Upper lobe of right lung (tissue), 1 donor: ENCODE results near the gene VWA8. TPM values are rescaled to one million over a fixed set of nuclear protein-coding genes. Genes with fewer than 3 reads are reported as not detected.
A peak's percentile ranks its signal among the peaks of the same experiment; 100 is the strongest.
"Not testable (repeated sequence)": the region's sequence is repeated elsewhere in the genome, so short reads cannot be mapped to it uniquely, and the experiment has no call there.

Source experiments
- ATAC-seq: fragments of 200-7000 bp; cut with Tn5 transposase; one replicate; pipeline ENCODE4 v1.9.1; 2020; ENCODE audit warnings: mild to moderate bottlenecking, moderate library complexity
- DNase-seq: peaks from one replicate; pipeline ENCODE4 v3.0.0-alpha.2; 2020
- H3K27ac ChIP-seq: fragments of 200-600 bp; one replicate; pipeline ENCODE4 v1.8.0; 2022
- H3K27me3 ChIP-seq: fragments of 200-600 bp; one replicate; pipeline ENCODE4 v1.8.0; 2022; ENCODE audit warnings: mild to moderate bottlenecking
- H3K36me3 ChIP-seq: fragments of 200-600 bp; one replicate; pipeline ENCODE4 v1.8.0; 2022
- H3K4me1 ChIP-seq: fragments of 200-600 bp; one replicate; pipeline ENCODE4 v1.8.0; 2022
- H3K4me3 ChIP-seq: fragments of 200-600 bp; one replicate; pipeline ENCODE4 v1.8.0; 2022; ENCODE audit warnings: mild to moderate bottlenecking
- H3K9me3 ChIP-seq: fragments of 200-600 bp; one replicate; pipeline ENCODE4 v1.8.0; 2022
- CTCF ChIP-seq: fragments of 200-600 bp; IDR thresholded peaks from one replicate; pipeline ENCODE4 v1.8.0; 2022; ENCODE audit warnings: antibody characterized with exemption
- intact Hi-C: fragments of 100-400 bp; cut with DNase I; formaldehyde crosslinking; loops from one replicate; pipeline ENCODE4 v1.11.0; 2022
- total RNA-seq: library from RNA; stranded (reverse); fragmentation: NEBNext Ultra II Directional; extraction: Animal tissue kit (Norgen Biotek cat#: 25700); gene quantifications from one replicate; pipeline ENCODE4 v1.2.1, GENCODE V29; 2021
- donor health status: DM: no; HTN: yes; CAD: no; lungs with severe emphysema.

VWA8 gene
- total RNA-seq, 1 donor from 2014 or later = 20.6 TPM

GRCh38 chr13:41579881-41580280 lies 381.0 kb downstream of the VWA8 start:
- H3K27ac ChIP-seq = no peak overlapping the region
- no peaks in the 10 kb centered on the region for H3K27me3 ChIP-seq

GRCh38 chr13:41579168-41579567 lies 381.7 kb downstream of the VWA8 start:
- Histone ChIP-seq H3K27me3 (no peaks in the 10 kb centered on the region), H3K4me1 (peaks cover 5% of the 10 kb centered on the region), H3K27ac (no peak overlapping the region), H3K9me3 (no peaks in the 10 kb centered on the region), H3K36me3 (peaks cover 3% of the 10 kb centered on the region), H3K4me3 (no peak overlapping the region)
- DNase-seq = no peak
- intact Hi-C loops = no loop called here
- ATAC-seq = no peak
- no peak for TF ChIP-seq CTCF

More at GRCh38 chr13:41579881-41580280, 381.0 kb downstream of the VWA8 start:
- H3K36me3 ChIP-seq = peaks cover under 1% of the 10 kb centered on the region
- ATAC-seq (no peak), DNase-seq (no peak)
- peaks cover 5% of the 10 kb centered on the region for H3K4me1 ChIP-seq
- H3K9me3 ChIP-seq = no peaks in the 10 kb centered on the region
- intact Hi-C loops = no loop called here
- TF ChIP-seq CTCF = no peak
- no peak overlapping the region for H3K4me3 ChIP-seq

DNA sequence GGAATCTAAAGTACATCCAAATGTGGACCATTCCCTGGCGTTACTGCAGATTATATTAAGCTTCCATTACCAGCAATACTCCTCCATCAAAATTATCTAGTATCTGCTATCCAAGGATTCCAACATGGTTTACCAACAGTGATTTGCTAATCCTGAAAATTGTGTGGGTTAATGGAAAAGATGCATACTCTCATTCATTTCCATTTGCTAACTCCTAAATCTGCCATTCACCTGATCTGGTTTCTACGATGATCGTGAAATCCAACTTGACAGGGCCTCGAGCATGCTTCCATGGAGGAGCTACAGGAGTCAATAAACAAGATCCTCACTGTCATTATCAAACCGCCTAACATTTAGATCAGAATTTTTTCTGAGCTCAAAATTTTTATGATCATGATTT lies 382.5 kb downstream of the VWA8 start:
- ATAC-seq = no peak

GRCh38 chr13:41577436-41577835 lies 383.5 kb downstream of the VWA8 start:
- ATAC-seq (peak; percentile 95), DNase-seq (no peak)
- Histone ChIP-seq H3K4me3 (no peak overlapping the region), H3K36me3 (peaks cover 3% of the 10 kb centered on the region), H3K4me1 (peaks cover 5% of the 10 kb centered on the region), H3K9me3 (no peaks in the 10 kb centered on the region), H3K27me3 (no peaks in the 10 kb centered on the region), H3K27ac (peak overlapping the region; percentile 19)
- intact Hi-C loops = no loop called here
- TF ChIP-seq CTCF = no peak

More for the DNA sequence above, 382.5 kb downstream of the VWA8 start:
- Histone ChIP-seq H3K36me3 (peaks cover 3% of the 10 kb centered on the region), H3K4me3 (no peak overlapping the region), H3K9me3 (no peaks in the 10 kb centered on the region), H3K4me1 (peaks cover 5% of the 10 kb centered on the region), H3K27ac (no peak overlapping the region), H3K27me3 (no peaks in the 10 kb centered on the region)
- intact Hi-C loops = no loop called here
- no peak for TF ChIP-seq CTCF
- no peak for DNase-seq

- ATAC-seq, H3K36me3 ChIP-seq, H3K27ac ChIP-seq, H3K4me1 ChIP-seq, H3K4me3 ChIP-seq, H3K9me3 ChIP-seq, DNase-seq, H3K27me3 ChIP-seq, intact Hi-C loops: not testable (repeated sequence)
Measured at GRCh38 chr13:41573640-41574039, 387.3 kb downstream of the VWA8 start.

- H3K36me3 ChIP-seq, intact Hi-C loops, H3K27ac ChIP-seq, H3K27me3 ChIP-seq, DNase-seq, ATAC-seq, H3K9me3 ChIP-seq, H3K4me3 ChIP-seq, H3K4me1 ChIP-seq: not testable (repeated sequence)
Measured at GRCh38 chr13:41571817-41572340, 389.0 kb downstream of the VWA8 start.

DNA sequence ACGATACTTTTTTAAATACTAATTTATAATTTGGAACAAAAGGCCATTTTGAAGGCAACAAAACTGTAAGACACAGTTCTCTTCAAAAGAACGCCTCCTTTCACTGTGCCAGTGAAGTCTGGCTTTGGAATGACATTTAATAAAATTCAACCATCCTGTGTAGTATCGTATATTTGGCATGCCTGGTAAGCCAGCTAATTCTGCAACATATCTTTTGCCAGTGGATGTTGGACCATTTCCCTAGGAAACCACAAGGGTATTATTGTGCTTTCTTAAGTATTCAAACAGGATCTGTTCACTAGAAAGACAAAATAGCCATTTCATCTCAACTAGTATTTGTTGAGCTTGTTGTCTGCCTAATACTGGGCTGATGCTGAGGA lies 391.9 kb downstream of the VWA8 start:
- DNase-seq (no peak), ATAC-seq (no peak)

More for the DNA sequence above, 391.9 kb downstream of the VWA8 start:
- H3K4me3 ChIP-seq = no peak overlapping the region
- H3K9me3 ChIP-seq = no peaks in the 10 kb centered on the region
- no peaks in the 10 kb centered on the region for H3K27me3 ChIP-seq
- peaks cover 4% of the 10 kb centered on the region for H3K36me3 ChIP-seq
- H3K27ac ChIP-seq = no peak overlapping the region
- H3K4me1 ChIP-seq = peaks cover 3% of the 10 kb centered on the region
- no peak for TF ChIP-seq CTCF
- intact Hi-C loops = no loop called here
